HepG2 (cell line): ENCODE data around the gene MRS2. TPM values are rescaled to one million over a fixed set of nuclear protein-coding genes. Genes with fewer than 3 reads are reported as not detected.

ENCODE experiments used
- ATAC-seq: fragments of 200-7000 bp; cut with Tn5 transposase; 3 replicates; pipeline ENCODE4 v1.9.1; 2020; ENCODE audit warnings: mild to moderate bottlenecking, moderate library complexity
- BruUV-seq: library from RNA; stranded (reverse); fragments of 400-500 nt; replicated peaks from 2 replicates; lab custom pipeline; 2021; lab: Mats Ljungman, UMichigan
- CTCF ChIA-PET: fragments of 300-600 bp; formaldehyde crosslinking; extraction: SDS; loops from one replicate; lab custom pipeline; 2021; ENCODE audit warnings: low total read pairs, inconsistent platforms, low intra/inter-chr PET ratio; lab: Yijun Ruan, JAX
- POLR2A ChIA-PET: fragments of 350-600 bp; sonication (Branson Sonifier 250); formaldehyde crosslinking; loops from one replicate; lab custom pipeline; 2020; ENCODE audit warnings: antibody characterized with exemption, inconsistent platforms; lab: Yijun Ruan, JAX
- DNase-seq: peaks from one replicate; pipeline ENCODE4 v3.0.0-alpha.2; 2015; ENCODE audit warnings: low spot score
- FAIRE-seq: peaks from 3 replicates; lab custom pipeline; 2011; peaks lifted over from hg19 to GRCh38; lab: Jason Lieb, UNC
- H2AFZ ChIP-seq: one replicate; pipeline ENCODE4 v1.6.1; 2011; ENCODE audit warnings: low read length, inconsistent platforms
- H3K27ac ChIP-seq: fragments of 300-600 bp; 3 replicates; pipeline ENCODE4 v1.8.0; 2011; ENCODE audit warnings: mixed run types, mild to moderate bottlenecking, mixed read lengths, low read length, inconsistent platforms; ENCODE audit not compliant: insufficient read depth; ENCODE audit errors: extremely low read length
- H3K27me3 ChIP-seq, 2 experiments: fragments of 200-600 bp in 1 of 2; 2 replicates in 1 of 2; 3 replicates in 1 of 2; pipeline versions ENCODE4 v1.6.0 to v1.8.0; 2011; ENCODE audit warnings: low read length in 2 of 2, mild to moderate bottlenecking in 2 of 2, moderate library complexity in 2 of 2, inconsistent platforms in 1 of 2; ENCODE audit not compliant: insufficient read depth in 2 of 2, control insufficient read depth in 1 of 2
- H3K36me3 ChIP-seq, 2 experiments: fragments of 200-600 bp in 1 of 2; replicated peaks in 1 of 2; 2 replicates in 1 of 2; 3 replicates in 1 of 2; pipeline versions ENCODE4 v1.5.1 to v1.8.0; 2011; ENCODE audit warnings: low read length in 2 of 2, inconsistent platforms in 1 of 2; ENCODE audit not compliant: insufficient read depth in 2 of 2, control insufficient read depth in 1 of 2
- H3K4me1 ChIP-seq: 2 replicates; pipeline ENCODE4 v1.5.1; 2012; ENCODE audit warnings: low read length, inconsistent platforms; ENCODE audit not compliant: insufficient read depth
- H3K4me2 ChIP-seq: 2 replicates; pipeline ENCODE4 v1.6.0; 2011; ENCODE audit warnings: low read depth, low read length, inconsistent platforms
- H3K4me3 ChIP-seq, 3 experiments: fragments of 200-600 bp in 1 of 3; sonication (generic), shearing (Covaris generic) in 1 of 3; replicated peaks in 1 of 3; 2 replicates each; pipeline ENCODE4 v1.5.1; 2011 to 2016; ENCODE audit warnings: low read length in 3 of 3, inconsistent platforms in 2 of 3, low read depth in 2 of 3, mild to moderate bottlenecking in 2 of 3, control low read depth in 1 of 3, mixed read lengths in 1 of 3; ENCODE audit not compliant: insufficient read depth in 1 of 3
- H3K79me2 ChIP-seq: one replicate; pipeline ENCODE4 v1.6.1; 2011; ENCODE audit warnings: low read length, inconsistent platforms; ENCODE audit not compliant: insufficient read depth
- H3K9ac ChIP-seq: 2 replicates; pipeline ENCODE4 v1.6.0; 2011; ENCODE audit warnings: mild to moderate bottlenecking, low read depth, low read length, inconsistent platforms; ENCODE audit not compliant: insufficient read depth
- H3K9me3 ChIP-seq: 2 replicates; pipeline ENCODE4 v1.5.1; 2012; ENCODE audit warnings: mild to moderate bottlenecking, low read length
- H4K20me1 ChIP-seq: 2 replicates; pipeline ENCODE4 v1.6.0; 2011; ENCODE audit warnings: inconsistent platforms, mild to moderate bottlenecking, low read length, moderate library complexity; ENCODE audit not compliant: insufficient read depth
- MED1 ChIP-seq: sonication (generic); formaldehyde crosslinking; IDR thresholded peaks from 2 replicates; pipeline ENCODE4 v1.4.0; 2020; ENCODE audit warnings: missing genetic modification reagents
- RARG ChIP-seq: sonication (generic); formaldehyde crosslinking; IDR thresholded peaks from 2 replicates; pipeline ENCODE4 v1.4.0; 2020; ENCODE audit warnings: low read depth, mild to moderate bottlenecking, missing genetic modification reagents
- RELA ChIP-seq: sonication (generic); formaldehyde crosslinking; IDR thresholded peaks from 2 replicates; pipeline ENCODE4 v1.4.0; 2020; ENCODE audit warnings: missing genetic modification reagents
- ZNF124 ChIP-seq: sonication (generic); formaldehyde crosslinking; IDR thresholded peaks from 2 replicates; pipeline ENCODE4 v1.4.0; 2020; ENCODE audit warnings: missing genetic modification reagents
- ZNF264 ChIP-seq: sonication (generic); formaldehyde crosslinking; IDR thresholded peaks from 2 replicates; pipeline ENCODE4 v1.4.0; 2020; ENCODE audit warnings: missing genetic modification reagents
- ZNF383 ChIP-seq: sonication (generic); formaldehyde crosslinking; IDR thresholded peaks from 2 replicates; pipeline ENCODE4 v1.4.0; 2020; ENCODE audit warnings: missing genetic modification reagents, mild to moderate bottlenecking, borderline replicate concordance
- ZNF460 ChIP-seq: sonication (generic); formaldehyde crosslinking; IDR thresholded peaks from 2 replicates; pipeline ENCODE4 v1.5.1; 2020; ENCODE audit warnings: missing genetic modification reagents, mild to moderate bottlenecking, borderline replicate concordance
- ZNF558 ChIP-seq: sonication (generic); formaldehyde crosslinking; IDR thresholded peaks from 2 replicates; pipeline ENCODE4 v1.9.0; 2022; ENCODE audit warnings: mild to moderate bottlenecking, missing genetic modification reagents, borderline replicate concordance
- ZNF737 ChIP-seq: sonication (generic); formaldehyde crosslinking; IDR thresholded peaks from 2 replicates; pipeline ENCODE4 v1.5.0; 2020; ENCODE audit warnings: missing genetic modification reagents, mild to moderate bottlenecking, borderline replicate concordance
- ZNF83 ChIP-seq: sonication (generic); formaldehyde crosslinking; IDR thresholded peaks from 2 replicates; pipeline ENCODE4 v1.4.0; 2020; ENCODE audit warnings: missing genetic modification reagents, mild to moderate bottlenecking, borderline replicate concordance
- WGBS: methylation state at CpG from one replicate; pipeline ENCODE4 v1.1.6; 2017; ENCODE audit warnings: low lambda C conversion rate; 5-methylcytosine and 5-hydroxymethylcytosine counted together
- in situ Hi-C: cut with HindIII; loops from 2 replicates; pipeline ENCODE4 v1.10.0; 2017; ENCODE audit warnings: low pct_unique_long_range_greater_than_20kb; ENCODE audit not compliant: extremely low pct_ligation_motif_present
- intact Hi-C: fragments of 100-400 bp; cut with micrococcal nuclease; formaldehyde crosslinking; loops from one replicate; pipeline ENCODE4 v1.10.0; 2022; ENCODE audit not compliant: unreplicated experiment
- polyA plus RNA-seq, 8 experiments: library from polyadenylated mRNA; depleted of rRNA in 3 of 8; stranded (reverse) in 7 of 8; unstranded in 1 of 8; fragments of >200 nt; fragmentation: Illumina TruSeq in 4 of 8; extraction: Trizol in 4 of 8; gene quantifications; 2 replicates each; pipeline versions ENCODE4 v1.2.1 to v1.2.3, GENCODE V29; 2011 to 2016; ENCODE audit warnings: low read depth in 4 of 8, missing spikeins in 1 of 8, mixed read lengths in 1 of 8; ENCODE audit not compliant: insufficient read depth in 1 of 8
- total RNA-seq, 5 experiments: library from RNA; depleted of rRNA; stranded (reverse); fragments of >200 nt; fragmentation: Illumina TruSeq; extraction: Trizol; gene quantifications; 2 replicates each; pipeline ENCODE4 v1.2.3, GENCODE V29; 2016; ENCODE audit warnings: low read depth in 1 of 5
- TF ChIP-seq, protein P1 (sequence below): sonication (generic); formaldehyde crosslinking; IDR thresholded peaks from 2 replicates; pipeline ENCODE4 v1.4.0; 2020; ENCODE audit warnings: mild to moderate bottlenecking, missing genetic modification reagents, borderline replicate concordance
- TF ChIP-seq, protein P2 (sequence below): sonication (generic); formaldehyde crosslinking; IDR thresholded peaks from 2 replicates; pipeline ENCODE4 v1.5.1; 2020; ENCODE audit warnings: missing genetic modification reagents, mild to moderate bottlenecking, borderline replicate concordance

MRS2 gene
- total and polyA plus RNA-seq, 2 of the 13 experiments (the other 11 are each of a cell fraction or from before 2014, with no cell fraction given) = 31.1 to 83.8 TPM

DNA sequence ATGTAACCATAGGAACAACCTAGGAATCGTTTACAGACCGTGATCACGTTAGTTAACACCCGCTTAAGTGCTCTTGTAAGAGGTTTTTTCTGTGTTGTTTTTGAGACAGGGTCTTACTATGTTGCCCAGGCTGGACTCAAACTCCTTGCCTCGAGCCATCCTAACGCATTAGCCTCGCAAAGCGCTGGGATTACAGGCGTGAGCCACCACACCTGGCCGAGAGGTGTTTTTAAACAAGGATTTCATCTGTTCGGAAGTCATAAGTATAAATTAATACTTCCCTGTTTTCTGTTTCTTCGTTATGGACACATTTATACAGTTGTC, 727 bp downstream of the MRS2 start (continued):
- TF ChIP-seq RARG (CRISPR knock-in tag) = peak; percentile 78; the same call in 1 of the 2 replicates
- 0 out of 2 replicates have a peak, but pooled peaks have one; percentile 4 for TF ChIP-seq ZNF558 (CRISPR knock-in tag)
- TF ChIP-seq ZNF124 (CRISPR knock-in tag) = peak; percentile 1; the same call in 1 of the 2 replicates

DNA sequence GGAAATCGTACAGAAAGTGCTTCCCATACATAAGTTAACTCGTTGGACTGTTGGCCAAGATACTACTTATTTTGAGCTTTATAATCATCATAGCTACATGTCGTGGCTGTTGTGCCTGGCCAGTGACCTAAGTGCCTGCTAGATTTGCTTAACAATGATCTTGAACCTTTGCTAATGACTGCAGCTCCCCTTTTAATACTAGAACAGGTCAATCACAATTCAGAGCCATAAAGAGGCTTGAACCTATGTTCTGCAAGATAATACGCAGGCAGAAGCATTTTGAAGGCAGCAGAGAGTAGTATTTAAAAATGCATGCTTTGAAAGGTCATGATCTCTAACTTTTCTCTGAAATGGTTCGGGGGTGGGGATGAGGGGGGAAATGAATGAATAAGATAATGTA, 2.5 kb downstream of the MRS2 start:
- no TSS peak for BruUV-seq
- Histone ChIP-seq H3K27me3 (no peaks in the 10 kb centered on the region; a peak in 1 of 5 replicates), H2AFZ (no peak overlapping the region), H3K4me2 (peak overlapping the region; percentile 13; the same call in 1 of the 2 replicates), H3K4me1 (peaks cover 60% of the 10 kb centered on the region), H3K9me3 (no peaks in the 10 kb centered on the region), H3K9ac (no peak overlapping the region), H3K27ac (no peak overlapping the region), H3K79me2 (peaks cover 52% of the 10 kb centered on the region), H3K36me3 (peaks cover 13 to 22% of the 10 kb centered on the region in 2 experiments), H4K20me1 (peaks cover 6% of the 10 kb centered on the region), H3K4me3 (no peak overlapping the region)
- WGBS = 94% methylated on average over 5 of the region's 5 CpGs
- in situ Hi-C loops = no loop called here
- FAIRE-seq = no peak
- intact Hi-C loops = no loop called here
- no peak for ATAC-seq
- POLR2A ChIA-PET = no interaction called here
- no peak for DNase-seq
- CTCF ChIA-PET = no interaction called here
- TF ChIP-seq ZNF264 (CRISPR knock-in tag) = no peak

DNA sequence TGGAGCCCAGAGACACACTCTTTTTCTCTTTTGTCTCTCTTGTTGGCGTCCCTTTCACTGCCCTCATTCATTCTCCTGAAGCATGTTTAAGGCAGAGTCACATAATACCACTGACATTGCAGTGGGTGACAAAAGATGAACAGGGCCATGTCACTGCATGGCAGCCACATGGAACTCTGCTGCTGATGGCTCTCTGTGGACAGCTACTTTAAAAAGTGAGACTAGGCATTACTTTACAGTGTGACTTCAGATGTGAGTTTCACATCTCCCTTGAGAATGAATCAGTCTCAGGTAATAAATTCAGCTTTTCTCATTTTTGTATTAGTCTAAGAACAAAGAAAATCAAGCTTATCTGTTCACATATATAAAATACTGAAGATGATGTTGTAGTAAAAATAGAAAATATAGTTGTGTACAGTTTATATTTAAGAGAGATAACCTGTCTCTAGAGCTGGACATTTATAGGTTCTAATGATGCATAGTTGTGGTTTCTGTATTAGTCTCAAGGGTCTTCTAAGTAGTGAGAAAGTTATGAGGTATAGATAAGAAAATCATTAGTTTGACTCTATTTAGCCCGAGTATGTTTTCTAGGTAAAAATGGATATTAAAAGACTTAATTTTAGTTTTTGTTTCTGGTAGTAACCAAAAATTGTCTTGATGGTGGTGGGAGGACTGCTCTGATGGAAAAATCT, 6.1 kb downstream of the MRS2 start:
- BruUV-seq = no TSS peak
- Histone ChIP-seq H2AFZ (no peak overlapping the region), H3K79me2 (peaks cover 36% of the 10 kb centered on the region), H3K4me2 (no peak overlapping the region), H3K36me3 (peaks cover 17 to 41% of the 10 kb centered on the region in 2 experiments), H3K27me3 (no peaks in the 10 kb centered on the region; a peak in 2 of 5 replicates), H4K20me1 (peaks cover 6% of the 10 kb centered on the region), H3K9ac (no peak overlapping the region), H3K27ac (no peak overlapping the region), H3K4me3 (no peak overlapping the region), H3K4me1 (peaks cover 36% of the 10 kb centered on the region), H3K9me3 (no peaks in the 10 kb centered on the region)
- intact Hi-C loops = no loop called here
- ChIA-PET CTCF (no interaction called here), POLR2A (no interaction called here)
- no peak for FAIRE-seq
- DNase-seq = no peak
- no peak for ATAC-seq
- WGBS = 94% methylated on average over 2 of the region's 2 CpGs
- in situ Hi-C loops = no loop called here
- TF ChIP-seq ZNF460 (CRISPR knock-in tag) (no peak), RELA (no peak), ZNF737 (CRISPR knock-in tag) (no peak), ZNF383 (CRISPR knock-in tag) (no peak), MED1 (CRISPR knock-in tag) (no peak), ZNF83 (CRISPR knock-in tag) (no peak)
- TF ChIP-seq, protein P1, sequence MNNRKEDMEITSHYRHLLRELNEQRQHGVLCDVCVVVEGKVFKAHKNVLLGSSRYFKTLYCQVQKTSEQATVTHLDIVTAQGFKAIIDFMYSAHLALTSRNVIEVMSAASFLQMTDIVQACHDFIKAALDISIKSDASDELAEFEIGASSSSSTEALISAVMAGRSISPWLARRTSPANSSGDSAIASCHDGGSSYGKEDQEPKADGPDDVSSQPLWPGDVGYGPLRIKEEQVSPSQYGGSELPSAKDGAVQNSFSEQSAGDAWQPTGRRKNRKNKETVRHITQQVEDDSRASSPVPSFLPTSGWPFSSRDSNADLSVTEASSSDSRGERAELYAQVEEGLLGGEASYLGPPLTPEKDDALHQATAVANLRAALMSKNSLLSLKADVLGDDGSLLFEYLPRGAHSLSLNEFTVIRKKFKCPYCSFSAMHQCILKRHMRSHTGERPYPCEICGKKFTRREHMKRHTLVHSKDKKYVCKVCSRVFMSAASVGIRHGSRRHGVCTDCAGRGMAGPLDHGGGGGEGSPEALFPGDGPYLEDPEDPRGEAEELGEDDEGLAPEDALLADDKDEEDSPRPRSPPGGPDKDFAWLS (CRISPR knock-in tag) = no peak
- TF ChIP-seq, protein P2, sequence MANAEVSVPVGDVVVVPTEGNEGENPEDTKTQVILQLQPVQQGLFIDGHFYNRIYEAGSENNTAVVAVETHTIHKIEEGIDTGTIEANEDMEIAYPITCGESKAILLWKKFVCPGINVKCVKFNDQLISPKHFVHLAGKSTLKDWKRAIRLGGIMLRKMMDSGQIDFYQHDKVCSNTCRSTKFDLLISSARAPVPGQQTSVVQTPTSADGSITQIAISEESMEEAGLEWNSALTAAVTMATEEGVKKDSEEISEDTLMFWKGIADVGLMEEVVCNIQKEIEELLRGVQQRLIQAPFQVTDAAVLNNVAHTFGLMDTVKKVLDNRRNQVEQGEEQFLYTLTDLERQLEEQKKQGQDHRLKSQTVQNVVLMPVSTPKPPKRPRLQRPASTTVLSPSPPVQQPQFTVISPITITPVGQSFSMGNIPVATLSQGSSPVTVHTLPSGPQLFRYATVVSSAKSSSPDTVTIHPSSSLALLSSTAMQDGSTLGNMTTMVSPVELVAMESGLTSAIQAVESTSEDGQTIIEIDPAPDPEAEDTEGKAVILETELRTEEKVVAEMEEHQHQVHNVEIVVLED (CRISPR knock-in tag) = no peak
